ENCODE measurements around the gene APOA4. TPM values are rescaled to one million over a fixed set of nuclear protein-coding genes. Genes with fewer than 3 reads are reported as not detected.

APOA4 gene
- total and polyA plus RNA-seq, 2 of the 13 experiments (the other 11 are each of a cell fraction or from before 2014, with no cell fraction given), result 3.8 to 7.2 TPM

DNA sequence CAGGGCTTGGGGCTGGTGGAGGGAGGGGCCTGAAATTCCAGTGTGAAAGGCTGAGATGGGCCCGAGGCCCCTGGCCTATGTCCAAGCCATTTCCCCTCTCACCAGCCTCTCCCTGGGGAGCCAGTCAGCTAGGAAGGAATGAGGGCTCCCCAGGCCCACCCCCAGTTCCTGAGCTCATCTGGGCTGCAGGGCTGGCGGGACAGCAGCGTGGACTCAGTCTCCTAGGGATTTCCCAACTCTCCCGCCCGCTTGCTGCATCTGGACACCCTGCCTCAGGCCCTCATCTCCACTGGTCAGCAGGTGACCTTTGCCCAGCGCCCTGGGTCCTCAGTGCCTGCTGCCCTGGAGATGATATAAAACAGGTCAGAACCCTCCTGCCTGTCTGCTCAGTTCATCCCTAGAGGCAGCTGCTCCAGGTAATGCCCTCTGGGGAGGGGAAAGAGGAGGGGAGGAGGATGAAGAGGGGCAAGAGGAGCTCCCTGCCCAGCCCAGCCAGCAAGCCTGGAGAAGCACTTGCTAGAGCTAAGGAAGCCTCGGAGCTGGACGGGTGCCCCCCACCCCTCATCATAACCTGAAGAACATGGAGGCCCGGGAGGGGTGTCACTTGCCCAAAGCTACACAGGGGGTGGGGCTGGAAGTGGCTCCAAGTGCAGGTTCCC, 6.5 kb upstream of the APOA4 start, which contains the start of gene APOC3 (continued):
- TF ChIP-seq, protein P1, sequence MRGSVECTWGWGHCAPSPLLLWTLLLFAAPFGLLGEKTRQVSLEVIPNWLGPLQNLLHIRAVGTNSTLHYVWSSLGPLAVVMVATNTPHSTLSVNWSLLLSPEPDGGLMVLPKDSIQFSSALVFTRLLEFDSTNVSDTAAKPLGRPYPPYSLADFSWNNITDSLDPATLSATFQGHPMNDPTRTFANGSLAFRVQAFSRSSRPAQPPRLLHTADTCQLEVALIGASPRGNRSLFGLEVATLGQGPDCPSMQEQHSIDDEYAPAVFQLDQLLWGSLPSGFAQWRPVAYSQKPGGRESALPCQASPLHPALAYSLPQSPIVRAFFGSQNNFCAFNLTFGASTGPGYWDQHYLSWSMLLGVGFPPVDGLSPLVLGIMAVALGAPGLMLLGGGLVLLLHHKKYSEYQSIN (CRISPR knock-in tag; IDR thresholded peaks at IDR 0.05; ENCODE audit: borderline replicate concordance), result no peak
- TF ChIP-seq, protein P2, sequence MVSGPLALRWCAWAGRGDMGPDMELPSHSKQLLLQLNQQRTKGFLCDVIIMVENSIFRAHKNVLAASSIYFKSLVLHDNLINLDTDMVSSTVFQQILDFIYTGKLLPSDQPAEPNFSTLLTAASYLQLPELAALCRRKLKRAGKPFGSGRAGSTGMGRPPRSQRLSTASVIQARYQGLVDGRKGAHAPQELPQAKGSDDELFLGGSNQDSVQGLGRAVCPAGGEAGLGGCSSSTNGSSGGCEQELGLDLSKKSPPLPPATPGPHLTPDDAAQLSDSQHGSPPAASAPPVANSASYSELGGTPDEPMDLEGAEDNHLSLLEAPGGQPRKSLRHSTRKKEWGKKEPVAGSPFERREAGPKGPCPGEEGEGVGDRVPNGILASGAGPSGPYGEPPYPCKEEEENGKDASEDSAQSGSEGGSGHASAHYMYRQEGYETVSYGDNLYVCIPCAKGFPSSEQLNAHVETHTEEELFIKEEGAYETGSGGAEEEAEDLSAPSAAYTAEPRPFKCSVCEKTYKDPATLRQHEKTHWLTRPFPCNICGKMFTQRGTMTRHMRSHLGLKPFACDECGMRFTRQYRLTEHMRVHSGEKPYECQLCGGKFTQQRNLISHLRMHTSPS (CRISPR knock-in tag; IDR thresholded peaks at IDR 0.05; ENCODE audit: low read depth), result peak; percentile 77; the same call in 1 of the 2 replicates
- no peak for TF ChIP-seq PTBP1 (IDR thresholded peaks at IDR 0.05; ENCODE audit: low read depth, low read length, poor library complexity, severe bottlenecking)
- no peak for TF ChIP-seq PHF5A (CRISPR knock-in tag; IDR thresholded peaks at IDR 0.05; ENCODE audit: low read depth, unreplicated experiment)
- TF ChIP-seq ARNTL (CRISPR knock-in tag; IDR thresholded peaks at IDR 0.05), result peak; percentile 85
- TF ChIP-seq, protein P3, sequence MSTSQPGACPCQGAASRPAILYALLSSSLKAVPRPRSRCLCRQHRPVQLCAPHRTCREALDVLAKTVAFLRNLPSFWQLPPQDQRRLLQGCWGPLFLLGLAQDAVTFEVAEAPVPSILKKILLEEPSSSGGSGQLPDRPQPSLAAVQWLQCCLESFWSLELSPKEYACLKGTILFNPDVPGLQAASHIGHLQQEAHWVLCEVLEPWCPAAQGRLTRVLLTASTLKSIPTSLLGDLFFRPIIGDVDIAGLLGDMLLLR (CRISPR knock-in tag; IDR thresholded peaks at IDR 0.05), result peak; percentile 58; the same call in 1 of the 2 replicates
- no peak for TF ChIP-seq ZNF569 (CRISPR knock-in tag; IDR thresholded peaks at IDR 0.05; ENCODE audit: borderline replicate concordance)
- TF ChIP-seq NR3C1 (CRISPR knock-in tag; IDR thresholded peaks at IDR 0.05), result no peak
- TF ChIP-seq SMARCE1 (IDR thresholded peaks at IDR 0.05; ENCODE audit: borderline replicate concordance), result no peak
- no peak for TF ChIP-seq GZF1 (CRISPR knock-in tag; IDR thresholded peaks at IDR 0.05)
- no peak for TF ChIP-seq ZNF260 (CRISPR knock-in tag; IDR thresholded peaks at IDR 0.05; ENCODE audit: borderline replicate concordance, low read depth)
- TF ChIP-seq ZNF3 (CRISPR knock-in tag; IDR thresholded peaks at IDR 0.05), result no peak
- TF ChIP-seq EEA1 (CRISPR knock-in tag; IDR thresholded peaks at IDR 0.05; ENCODE audit: borderline replicate concordance), result no peak; the same call in 1 of the 2 replicates
- TF ChIP-seq KDM5B (CRISPR knock-in tag; IDR thresholded peaks at IDR 0.05; ENCODE audit: borderline replicate concordance), result peak; percentile 50; the same call in 1 of the 2 replicates
- peak; percentile 43; the same call in 1 of the 2 replicates for TF ChIP-seq KLF11 (CRISPR knock-in tag; IDR thresholded peaks at IDR 0.05)
- TF ChIP-seq, protein P4, sequence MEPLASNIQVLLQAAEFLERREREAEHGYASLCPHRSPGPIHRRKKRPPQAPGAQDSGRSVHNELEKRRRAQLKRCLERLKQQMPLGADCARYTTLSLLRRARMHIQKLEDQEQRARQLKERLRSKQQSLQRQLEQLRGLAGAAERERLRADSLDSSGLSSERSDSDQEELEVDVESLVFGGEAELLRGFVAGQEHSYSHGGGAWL (CRISPR knock-in tag; IDR thresholded peaks at IDR 0.05), result no peak
- peak; percentile 57; the same call in 1 of the 2 replicates for TF ChIP-seq KDM6A (CRISPR knock-in tag; IDR thresholded peaks at IDR 0.05; ENCODE audit: low read depth)
- TF ChIP-seq SMARCC2 (IDR thresholded peaks at IDR 0.05), result no peak
- no peak for TF ChIP-seq ZNF382 (CRISPR knock-in tag; IDR thresholded peaks at IDR 0.05; ENCODE audit: borderline replicate concordance)
- TF ChIP-seq, protein P5, sequence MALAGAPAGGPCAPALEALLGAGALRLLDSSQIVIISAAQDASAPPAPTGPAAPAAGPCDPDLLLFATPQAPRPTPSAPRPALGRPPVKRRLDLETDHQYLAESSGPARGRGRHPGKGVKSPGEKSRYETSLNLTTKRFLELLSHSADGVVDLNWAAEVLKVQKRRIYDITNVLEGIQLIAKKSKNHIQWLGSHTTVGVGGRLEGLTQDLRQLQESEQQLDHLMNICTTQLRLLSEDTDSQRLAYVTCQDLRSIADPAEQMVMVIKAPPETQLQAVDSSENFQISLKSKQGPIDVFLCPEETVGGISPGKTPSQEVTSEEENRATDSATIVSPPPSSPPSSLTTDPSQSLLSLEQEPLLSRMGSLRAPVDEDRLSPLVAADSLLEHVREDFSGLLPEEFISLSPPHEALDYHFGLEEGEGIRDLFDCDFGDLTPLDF (CRISPR knock-in tag; IDR thresholded peaks at IDR 0.05), result 0 out of 2 replicates have a peak, but pooled peaks have one; percentile 42
- TF ChIP-seq, protein P6, sequence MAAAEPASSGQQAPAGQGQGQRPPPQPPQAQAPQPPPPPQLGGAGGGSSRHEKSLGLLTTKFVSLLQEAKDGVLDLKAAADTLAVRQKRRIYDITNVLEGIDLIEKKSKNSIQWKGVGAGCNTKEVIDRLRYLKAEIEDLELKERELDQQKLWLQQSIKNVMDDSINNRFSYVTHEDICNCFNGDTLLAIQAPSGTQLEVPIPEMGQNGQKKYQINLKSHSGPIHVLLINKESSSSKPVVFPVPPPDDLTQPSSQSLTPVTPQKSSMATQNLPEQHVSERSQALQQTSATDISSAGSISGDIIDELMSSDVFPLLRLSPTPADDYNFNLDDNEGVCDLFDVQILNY (CRISPR knock-in tag; conservative IDR thresholded peaks at IDR 0.05), result no peak
- TF ChIP-seq NFIB (CRISPR knock-in tag; IDR thresholded peaks at IDR 0.05; ENCODE audit: borderline replicate concordance), result no peak
- peak; percentile 99 for TF ChIP-seq ZNF296 (CRISPR knock-in tag; conservative IDR thresholded peaks at IDR 0.05)

All from HepG2 (cell line).